ENCODE measurements around the gene AFDN. TPM values are rescaled to one million over a fixed set of nuclear protein-coding genes. Genes with fewer than 3 reads are reported as not detected.

AFDN gene
- total RNA-seq, 8 experiments from 2014 or later, result 18.1 to 161 (median 103) TPM

DNA sequence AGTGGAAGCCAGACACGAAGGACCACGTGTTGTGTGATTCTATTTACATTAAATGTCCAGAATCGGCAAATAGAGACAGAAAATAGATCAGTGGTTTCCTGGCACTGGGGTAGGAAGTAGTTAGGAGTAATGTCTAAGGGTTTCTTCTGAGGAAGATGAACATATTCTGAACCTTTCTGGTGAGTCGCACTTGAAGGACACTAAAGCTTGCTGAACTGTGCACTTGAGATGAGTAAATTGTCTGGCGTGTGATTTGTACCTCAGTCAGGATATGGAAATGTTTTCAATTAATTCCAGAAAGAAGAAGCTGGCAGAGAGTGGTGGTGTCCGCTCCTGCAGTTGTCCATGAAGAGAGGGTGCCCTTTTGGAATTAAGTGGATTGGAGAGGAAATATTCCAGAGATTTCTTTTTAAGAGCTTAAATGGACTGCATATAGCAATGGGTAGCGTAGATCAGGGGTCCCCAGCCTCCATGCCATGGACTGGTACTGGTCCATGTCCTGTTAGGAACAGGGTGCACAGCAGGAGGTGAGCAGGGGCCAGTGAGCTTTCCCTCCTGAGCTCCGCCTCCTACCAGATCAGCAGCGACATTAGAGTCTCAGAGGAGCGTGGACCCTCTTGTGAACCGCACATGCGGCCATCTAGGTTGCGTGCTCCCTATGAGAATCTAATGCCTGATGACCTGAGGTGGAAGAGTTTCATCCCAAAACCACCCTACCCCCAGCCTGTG, 158.3 kb downstream of the AFDN start:
- Histone ChIP-seq H3K27ac (no peak overlapping the region), H3K4me1 (replicated peaks in 1 of 2) (no peaks in the 10 kb centered on the region), H3K4me3 (no peak overlapping the region)
- in situ Hi-C loops (cut with MboI; ENCODE audit: low pct_unique_long_range_greater_than_20kb in 2 of 9, low sequenced_read_pairs in 9 of 9, unreplicated experiment in 9 of 9), result no loop called here
- no peak for ATAC-seq (replicated peaks in 6 of 8)
- 30 to 95% (median 80%) methylated on average over 1 to 10 of the region's 13 CpGs; no CpG with 5 or more reads in 1 of the 10 experiments for WGBS, 10 experiments

- Histone ChIP-seq H3K27ac (no peak overlapping the region), H3K4me3 (no peak overlapping the region), H3K4me1 (replicated peaks in 1 of 2) (no peaks in the 10 kb centered on the region)
- in situ Hi-C loops (cut with MboI; ENCODE audit: low pct_unique_long_range_greater_than_20kb in 2 of 9, low sequenced_read_pairs in 9 of 9, unreplicated experiment in 9 of 9), result no loop called here
- 70 to 100% (median 93%) methylated on average over 1 to 21 of the region's 39 CpGs; no CpG with 5 or more reads in 4 of the 10 experiments for WGBS, 10 experiments
- no peak for ATAC-seq (replicated peaks in 6 of 8)
Observed at GRCh38 chr6:167985911-167986595, 159.3 kb downstream of the AFDN start.

DNA sequence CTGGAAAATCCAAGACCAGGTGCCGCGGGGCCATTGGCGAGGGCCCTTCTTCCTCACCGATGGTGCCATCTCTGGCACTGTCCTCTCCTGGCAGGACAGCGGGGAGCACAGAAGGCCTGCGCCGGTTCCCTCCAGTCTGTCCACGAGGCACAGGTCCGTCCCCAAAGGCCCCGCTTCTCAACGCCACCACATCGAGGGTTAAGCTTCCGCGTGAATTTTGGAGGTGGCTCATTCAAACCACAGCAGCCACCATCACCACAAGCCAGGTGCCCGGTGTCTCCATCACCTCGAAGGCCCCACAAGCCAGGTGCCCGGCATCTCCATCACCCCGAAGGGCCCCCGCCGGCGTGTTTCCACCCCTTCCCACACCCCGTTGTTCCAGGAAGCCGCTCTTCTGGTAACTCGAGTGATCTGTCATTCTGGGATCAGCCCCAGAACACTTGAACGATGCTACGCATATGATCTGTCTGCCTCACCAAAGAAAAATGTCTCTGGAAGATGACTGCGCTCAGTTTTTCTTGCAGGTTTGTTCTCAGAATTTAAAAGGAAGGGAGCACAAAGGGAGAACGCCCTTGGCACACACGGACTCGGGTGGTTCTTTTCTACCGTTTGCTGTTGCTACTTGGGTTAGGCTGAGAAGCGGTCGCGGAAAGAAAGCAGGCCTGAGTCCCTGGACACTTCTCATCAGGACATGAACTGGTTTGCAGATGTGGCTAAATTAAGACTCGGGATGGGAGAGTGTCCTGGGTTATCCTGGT, 160.9 kb downstream of the AFDN start:
- no peaks in the 10 kb centered on the region for H3K4me1 ChIP-seq (replicated peaks in 1 of 2)
- in situ Hi-C loops (cut with MboI; ENCODE audit: low pct_unique_long_range_greater_than_20kb in 2 of 9, low sequenced_read_pairs in 9 of 9, unreplicated experiment in 9 of 9), result no loop called here
- no peak overlapping the region for H3K27ac ChIP-seq
- no peak overlapping the region for H3K4me3 ChIP-seq
- peak in 3 of 8 experiments; percentile 25 to 72 (median 69) for ATAC-seq (replicated peaks in 6 of 8)
- WGBS, 10 experiments, result 18 to 100% (median 95%) methylated on average over 1 to 10 of the region's 35 CpGs; no CpG with 5 or more reads in 2 of the 10 experiments

DNA sequence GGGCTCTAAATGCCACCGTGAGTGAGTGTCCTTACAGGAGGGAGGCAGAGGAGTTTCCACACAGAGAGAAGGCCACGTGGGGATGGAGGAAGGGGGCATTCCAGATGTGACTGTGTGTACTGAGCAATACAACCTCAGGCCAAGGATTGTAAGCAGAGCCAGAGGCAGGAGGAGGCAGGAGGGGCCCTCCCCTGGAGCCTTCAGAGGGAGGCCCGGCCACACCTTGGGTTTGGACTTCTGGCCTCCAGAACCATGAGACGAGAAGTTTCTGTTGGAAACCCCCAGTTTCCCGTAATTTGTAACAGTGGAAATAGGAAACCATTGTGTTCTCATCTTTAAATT, 161.4 kb downstream of the AFDN start:
- Histone ChIP-seq H3K4me1 (replicated peaks in 1 of 2) (no peaks in the 10 kb centered on the region), H3K4me3 (no peak overlapping the region), H3K27ac (no peak overlapping the region)
- in situ Hi-C loops (cut with MboI; ENCODE audit: low pct_unique_long_range_greater_than_20kb in 2 of 9, low sequenced_read_pairs in 9 of 9, unreplicated experiment in 9 of 9), result no loop called here
- peak in 3 of 8 experiments; percentile 23 to 83 (median 77) for ATAC-seq (replicated peaks in 6 of 8)
- WGBS, 10 experiments, result 11 to 92% (median 82%) methylated on average over 2 to 4 of the region's 5 CpGs; no CpG with 5 or more reads in 3 of the 10 experiments

DNA sequence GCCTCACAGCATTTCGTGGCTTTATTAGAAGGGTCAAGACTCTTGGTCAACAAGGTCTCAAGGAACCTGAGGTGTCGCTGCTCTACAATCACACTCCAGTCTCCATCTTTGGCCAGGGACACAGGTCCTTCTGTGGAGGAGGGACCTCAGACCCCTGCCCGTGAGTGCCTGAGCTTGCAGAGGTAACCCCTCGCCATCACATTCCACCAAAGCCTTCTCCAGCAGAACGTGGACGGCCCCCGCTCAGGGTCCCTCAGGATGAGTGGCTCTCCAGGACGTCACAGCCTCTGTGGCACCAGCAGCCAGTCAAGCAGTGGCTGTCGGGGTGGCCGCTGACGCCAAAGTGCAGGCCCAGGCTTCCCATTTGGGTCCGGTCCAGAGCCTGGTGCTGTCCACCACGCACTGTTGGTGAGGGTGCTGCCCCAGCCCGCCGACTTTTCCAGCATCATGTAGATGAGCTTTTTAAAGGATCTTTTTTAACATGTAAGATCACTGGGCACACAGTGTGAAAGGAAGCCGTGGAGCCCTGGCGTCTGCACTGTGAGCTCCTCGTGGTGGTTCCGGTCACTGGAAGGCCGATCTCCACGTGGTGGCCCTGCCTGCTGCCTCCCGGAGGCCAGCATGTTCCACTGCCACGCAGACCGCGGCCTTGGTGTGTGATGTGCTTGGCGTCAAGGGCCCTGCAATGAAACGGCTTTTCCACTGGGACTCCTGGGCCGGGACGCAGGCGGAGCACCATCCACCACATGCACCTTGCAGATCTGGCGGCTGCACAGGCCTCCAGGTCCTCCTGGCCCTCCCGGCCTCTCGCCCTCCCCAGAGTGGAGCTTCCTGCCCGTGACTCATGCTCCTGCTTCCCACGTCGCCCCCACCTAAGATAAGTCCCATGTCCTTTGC, 162.5 kb downstream of the AFDN start:
- in situ Hi-C loops (cut with MboI; ENCODE audit: low pct_unique_long_range_greater_than_20kb in 2 of 9, low sequenced_read_pairs in 9 of 9, unreplicated experiment in 9 of 9), result no loop called here
- no peak for ATAC-seq (replicated peaks in 6 of 8)
- WGBS, 10 experiments, result 80 to 100% (median 97%) methylated on average over 1 to 16 of the region's 36 CpGs; no CpG with 5 or more reads in 4 of the 10 experiments
- no peak overlapping the region for H3K27ac ChIP-seq
- H3K4me1 ChIP-seq (replicated peaks in 1 of 2), result no peaks in the 10 kb centered on the region
- H3K4me3 ChIP-seq, result no peak overlapping the region

- no peak for ATAC-seq (replicated peaks in 6 of 8)
- in situ Hi-C loops (cut with MboI; ENCODE audit: low pct_unique_long_range_greater_than_20kb in 2 of 9, low sequenced_read_pairs in 9 of 9, unreplicated experiment in 9 of 9), result no loop called here
- Histone ChIP-seq H3K27ac (no peak overlapping the region), H3K4me1 (replicated peaks in 1 of 2) (no peaks in the 10 kb centered on the region), H3K4me3 (no peak overlapping the region)
- 76 to 100% (median 86%) methylated on average over 2 to 32 of the region's 75 CpGs; no CpG with 5 or more reads in 2 of the 10 experiments for WGBS, 10 experiments
Observed at GRCh38 chr6:167990016-167990945, 163.6 kb downstream of the AFDN start.

GRCh38 chr6:167993169-167993568, 166.5 kb downstream of the AFDN start:
- WGBS, 10 experiments, result 75 to 100% (median 90%) methylated on average over 2 to 16 of the region's 16 CpGs; no CpG with 5 or more reads in 2 of the 10 experiments
- Histone ChIP-seq H3K4me3 (no peak overlapping the region), H3K27ac (no peak overlapping the region), H3K4me1 (replicated peaks in 1 of 2) (peaks cover 10 to 13% of the 10 kb centered on the region in 2 donors)
- in situ Hi-C loops (cut with MboI; ENCODE audit: low pct_unique_long_range_greater_than_20kb in 2 of 9, low sequenced_read_pairs in 9 of 9, unreplicated experiment in 9 of 9), result no loop called here
- ATAC-seq (replicated peaks in 6 of 8), result no peak

- 74 to 100% (median 89%) methylated on average over 3 to 11 of the region's 11 CpGs; no CpG with 5 or more reads in 3 of the 10 experiments for WGBS, 10 experiments
- no peak for ATAC-seq (replicated peaks in 6 of 8)
- H3K4me1 ChIP-seq (replicated peaks in 1 of 2), result peaks cover 11 to 14% of the 10 kb centered on the region in 2 donors
- no peak overlapping the region for H3K27ac ChIP-seq
- H3K4me3 ChIP-seq, result no peak overlapping the region
- in situ Hi-C loops (cut with MboI; ENCODE audit: low pct_unique_long_range_greater_than_20kb in 2 of 9, low sequenced_read_pairs in 9 of 9, unreplicated experiment in 9 of 9), result no loop called here
Observed at GRCh38 chr6:167993831-167994230, 167.1 kb downstream of the AFDN start.

DNA sequence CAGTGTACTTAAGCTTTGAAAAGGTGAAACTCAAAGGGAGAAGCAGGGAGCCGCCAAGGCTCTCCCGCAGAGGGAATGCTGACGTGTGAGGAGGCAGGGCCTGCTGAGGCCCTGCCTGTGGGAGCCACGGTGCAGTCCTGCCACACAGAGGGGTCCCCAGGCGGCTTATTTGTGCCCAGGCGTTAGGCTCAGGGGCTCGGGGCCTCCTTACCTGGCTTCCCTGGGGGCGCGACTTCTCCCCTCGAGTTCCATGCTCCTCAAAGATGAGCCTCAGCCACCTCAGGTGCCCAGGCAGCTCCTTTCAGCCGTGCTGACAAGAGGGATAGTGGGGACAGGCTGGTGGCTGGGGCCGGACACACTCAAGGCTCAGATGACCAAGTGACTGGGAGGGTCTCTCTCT, 168.6 kb downstream of the AFDN start:
- H3K4me1 ChIP-seq (replicated peaks in 1 of 2), result peaks cover 11 to 14% of the 10 kb centered on the region in 2 donors
- H3K4me3 ChIP-seq, result no peak overlapping the region
- ATAC-seq (replicated peaks in 6 of 8), result peak in 3 of 8 experiments; percentile 3 to 21 (median 15)
- in situ Hi-C loops (cut with MboI; ENCODE audit: low pct_unique_long_range_greater_than_20kb in 2 of 9, low sequenced_read_pairs in 9 of 9, unreplicated experiment in 9 of 9), result no loop called here
- H3K27ac ChIP-seq, result peak overlapping the region in 1 of 2 donors; percentile 60
- 60 to 100% (median 85%) methylated on average over 1 to 2 of the region's 12 CpGs; no CpG with 5 or more reads in 6 of the 10 experiments for WGBS, 10 experiments

- Histone ChIP-seq H3K27ac (peak overlapping the region in 1 of 2 donors; percentile 60), H3K4me1 (replicated peaks in 1 of 2) (peaks cover 11 to 14% of the 10 kb centered on the region in 2 donors), H3K4me3 (no peak overlapping the region)
- in situ Hi-C loops (cut with MboI; ENCODE audit: low pct_unique_long_range_greater_than_20kb in 2 of 9, low sequenced_read_pairs in 9 of 9, unreplicated experiment in 9 of 9), result no loop called here
- WGBS, 10 experiments, result 87 to 100% (median 98%) methylated on average over 2 to 9 of the region's 22 CpGs; no CpG with 5 or more reads in 5 of the 10 experiments
- ATAC-seq (replicated peaks in 6 of 8), result peak in 3 of 8 experiments; percentile 5 to 24 (median 24)
Observed at GRCh38 chr6:167995731-167996151, 169.0 kb downstream of the AFDN start.

DNA sequence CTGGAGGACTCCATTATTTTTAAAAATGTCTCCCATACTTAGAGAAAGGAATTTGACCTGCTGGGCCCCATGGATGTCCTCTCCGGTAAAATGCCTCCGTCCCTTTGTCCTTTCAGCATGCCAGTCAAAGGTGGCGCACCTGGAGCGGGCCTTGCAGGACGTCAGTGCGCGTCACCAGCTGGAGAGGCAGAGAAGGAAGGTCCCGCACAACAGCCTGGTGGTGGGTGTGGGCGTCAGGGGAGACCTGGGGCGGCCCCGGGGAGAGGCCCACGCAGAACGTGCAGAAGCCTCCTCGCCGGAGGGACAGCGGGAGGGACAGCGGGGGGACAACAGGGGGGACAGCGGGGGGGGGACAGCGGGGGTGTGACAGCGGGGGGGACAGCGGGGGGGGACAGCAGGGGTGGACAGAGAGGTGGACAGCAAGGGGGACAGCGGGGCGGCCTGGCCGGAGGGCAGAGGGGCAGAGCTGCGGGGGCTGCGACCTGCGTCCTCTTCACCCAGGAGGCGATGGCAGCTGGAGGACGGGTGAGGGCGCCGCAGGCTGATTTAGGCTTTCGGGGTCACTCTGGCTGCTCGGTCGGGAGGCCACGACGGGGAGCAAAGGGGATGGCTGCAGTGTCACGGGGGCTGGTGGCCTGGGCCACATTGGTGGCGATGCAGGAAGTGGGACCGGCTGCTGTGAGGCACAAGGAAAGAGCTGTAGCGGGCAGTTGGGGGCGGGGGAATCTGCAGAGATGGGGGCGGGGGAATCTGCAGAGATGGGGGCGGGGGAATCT, 169.9 kb downstream of the AFDN start:
- 40% methylated on average over 2 of the region's 43 CpGs; no CpG with 5 or more reads in 9 of the 10 experiments for WGBS, 10 experiments
- Histone ChIP-seq H3K4me1 (replicated peaks in 1 of 2) (peaks cover 11 to 14% of the 10 kb centered on the region in 2 donors), H3K4me3 (no peak overlapping the region), H3K27ac (peak overlapping the region in 1 of 2 donors; percentile 60)
- peak in 3 of 8 experiments; percentile 57 to 86 (median 69) for ATAC-seq (replicated peaks in 6 of 8)
- in situ Hi-C loops (cut with MboI; ENCODE audit: low pct_unique_long_range_greater_than_20kb in 2 of 9, low sequenced_read_pairs in 9 of 9, unreplicated experiment in 9 of 9), result no loop called here

All from motor neuron (in vitro differentiated cells).